Trophoblast cell (in vitro differentiated cells and primary cell): ENCODE data around the gene PET100.

Experiments
- DNase-seq, 2 donors: peaks; one replicate each; pipeline ENCODE4 v3.0.0-alpha.2; 2016
- H2AFZ ChIP-seq: 2 replicates; pipeline ENCODE4 v1.6.1; 2013; ENCODE audit warnings: low read length, moderate library complexity, mild to moderate bottlenecking; ENCODE audit not compliant: insufficient read depth, poor library complexity
- H2AK5ac ChIP-seq: 2 replicates; pipeline ENCODE4 v1.6.1; 2013; ENCODE audit warnings: mild to moderate bottlenecking, low read length
- H2BK120ac ChIP-seq: 2 replicates; pipeline ENCODE4 v1.6.1; 2013; ENCODE audit warnings: low read length, mild to moderate bottlenecking, moderate library complexity; ENCODE audit not compliant: insufficient read depth, poor library complexity
- H2BK12ac ChIP-seq: 2 replicates; pipeline ENCODE4 v1.6.1; 2013; ENCODE audit warnings: mild to moderate bottlenecking, low read length, moderate library complexity
- H2BK5ac ChIP-seq: 2 replicates; pipeline ENCODE4 v1.6.1; 2013; ENCODE audit warnings: low read length, low read depth, moderate library complexity, mild to moderate bottlenecking; ENCODE audit not compliant: poor library complexity
- H3K14ac ChIP-seq: 2 replicates; pipeline ENCODE4 v1.6.1; 2013; ENCODE audit warnings: mild to moderate bottlenecking, low read length
- H3K18ac ChIP-seq: 2 replicates; pipeline ENCODE4 v1.6.1; 2013; ENCODE audit warnings: mild to moderate bottlenecking, low read length
- H3K23ac ChIP-seq: 2 replicates; pipeline ENCODE4 v1.6.1; 2013; ENCODE audit warnings: low read length
- H3K27ac ChIP-seq: 2 replicates; pipeline ENCODE4 v1.5.1; 2013; ENCODE audit warnings: low read depth, mild to moderate bottlenecking, inconsistent platforms, low read length, moderate library complexity
- H3K27me3 ChIP-seq: 2 replicates; pipeline ENCODE4 v1.6.1; 2013; ENCODE audit warnings: inconsistent platforms, mild to moderate bottlenecking, low read length, moderate library complexity; ENCODE audit not compliant: insufficient read depth
- H3K36me3 ChIP-seq, 2 experiments: 1 replicate in 1 of 2; 2 replicates in 1 of 2; pipeline ENCODE4 v1.6.1; 2013; ENCODE audit warnings: low read length in 2 of 2, mild to moderate bottlenecking in 2 of 2, moderate library complexity in 1 of 2; ENCODE audit not compliant: insufficient read depth in 2 of 2, control insufficient read depth in 1 of 2
- H3K4ac ChIP-seq: 2 replicates; pipeline ENCODE4 v1.6.1; 2013; ENCODE audit warnings: low read depth, mild to moderate bottlenecking, low read length, moderate library complexity
- H3K4me1 ChIP-seq, 2 experiments: 1 replicate in 1 of 2; 2 replicates in 1 of 2; pipeline ENCODE4 v1.6.1; 2013; ENCODE audit warnings: low read length in 2 of 2, mild to moderate bottlenecking in 2 of 2, moderate library complexity in 1 of 2; ENCODE audit not compliant: insufficient read depth in 2 of 2, control insufficient read depth in 1 of 2
- H3K4me2 ChIP-seq: 2 replicates; pipeline ENCODE4 v1.6.1; 2013; ENCODE audit warnings: inconsistent platforms, mild to moderate bottlenecking, low read length, moderate library complexity
- H3K4me3 ChIP-seq: 2 replicates; pipeline ENCODE4 v1.5.1; 2013; ENCODE audit warnings: mild to moderate bottlenecking, low read depth, low read length, inconsistent platforms
- H3K79me1 ChIP-seq: one replicate; pipeline ENCODE4 v1.6.1; 2013; ENCODE audit warnings: low read length
- H3K79me2 ChIP-seq: 2 replicates; pipeline ENCODE4 v1.6.1; 2013; ENCODE audit warnings: low read length, mild to moderate bottlenecking; ENCODE audit not compliant: control insufficient read depth, insufficient read depth, poor library complexity
- H3K9ac ChIP-seq: 2 replicates; pipeline ENCODE4 v1.6.1; 2013; ENCODE audit warnings: mild to moderate bottlenecking, low read length
- H3K9me3 ChIP-seq: 2 replicates; pipeline ENCODE4 v1.6.1; 2013; ENCODE audit warnings: low read depth, mild to moderate bottlenecking, control low read depth, inconsistent platforms, low read length; ENCODE audit not compliant: insufficient read depth
- H4K12ac ChIP-seq: 2 replicates; pipeline ENCODE4 v1.6.1; 2013; ENCODE audit warnings: low read depth, mild to moderate bottlenecking, low read length, moderate library complexity
- H4K8ac ChIP-seq: 2 replicates; pipeline ENCODE4 v1.6.1; 2013; ENCODE audit warnings: low read depth, mild to moderate bottlenecking, low read length, moderate library complexity
- H4K91ac ChIP-seq: one replicate; pipeline ENCODE4 v1.6.1; 2013; ENCODE audit warnings: low read depth, mild to moderate bottlenecking, low read length, moderate library complexity
- WGBS: extraction: QIAGEN DNeasy Blood & Tissue Kit; methylation state at CpG from one replicate; pipeline ENCODE4 v1.1.7; 2013; ENCODE audit warnings: missing lambda C conversion rate; ENCODE audit not compliant: insufficient read length, insufficient coverage; ENCODE audit errors: extremely low coverage; 5-methylcytosine and 5-hydroxymethylcytosine counted together

Gene PET100

GRCh38 chr19:7637374-7638256 is 8.0 kb downstream of the PET100 start:
- Histone ChIP-seq H3K4me3 (peak overlapping the region; percentile 84), H3K4me2 (peak overlapping the region; percentile 89), H4K8ac (peak overlapping the region; percentile 87), H3K23ac (no peak overlapping the region), H2BK120ac (peak overlapping the region; percentile 36), H3K27ac (no peak overlapping the region), H2AK5ac (peak overlapping the region; percentile 67), H3K4me1 (peaks cover 7 to 11% of the 10 kb centered on the region in 2 experiments), H2AFZ (no peak overlapping the region), H3K9ac (peak overlapping the region; percentile 87), H4K12ac (peak overlapping the region; percentile 84), H3K18ac (peak overlapping the region; percentile 40), H4K91ac (peak overlapping the region; percentile 70), H3K79me2 (peaks cover 7% of the 10 kb centered on the region), H3K79me1 (peaks cover 6% of the 10 kb centered on the region), H3K9me3 (peaks cover 8% of the 10 kb centered on the region), H3K14ac (peak overlapping the region; percentile 19), H3K4ac (peak overlapping the region; percentile 57), H3K36me3 (peaks cover 14 to 16% of the 10 kb centered on the region in 2 experiments), H3K27me3 (no peaks in the 10 kb centered on the region), H2BK5ac (peak overlapping the region; percentile 9), H2BK12ac (no peak overlapping the region)
- no CpG with 5 or more reads among the region's 30 CpGs for WGBS
- peak; percentile 46 to 59 for DNase-seq

GRCh38 chr19:7638802-7639465 is 9.3 kb downstream of the PET100 start:
- WGBS: no CpG with 5 or more reads among the region's 12 CpGs
- no peak for DNase-seq
- Histone ChIP-seq H4K91ac (no peak overlapping the region), H4K12ac (no peak overlapping the region), H4K8ac (no peak overlapping the region), H3K4me1 (peaks cover 7 to 11% of the 10 kb centered on the region in 2 experiments), H3K27ac (no peak overlapping the region), H3K79me1 (peaks cover 6% of the 10 kb centered on the region), H2BK12ac (no peak overlapping the region), H3K4me2 (no peak overlapping the region), H3K18ac (no peak overlapping the region), H2BK120ac (no peak overlapping the region), H2AFZ (no peak overlapping the region), H3K27me3 (no peaks in the 10 kb centered on the region), H3K4ac (no peak overlapping the region), H3K9me3 (peaks cover 8% of the 10 kb centered on the region), H3K36me3 (peaks cover 17 to 18% of the 10 kb centered on the region in 2 experiments), H3K14ac (no peak overlapping the region), H3K23ac (no peak overlapping the region), H3K9ac (no peak overlapping the region), H2AK5ac (no peak overlapping the region), H2BK5ac (no peak overlapping the region), H3K79me2 (peaks cover 7% of the 10 kb centered on the region), H3K4me3 (no peak overlapping the region)

- no peak overlapping the region for H3K27ac ChIP-seq
- DNase-seq: no peak
- no peak overlapping the region for H3K4ac ChIP-seq
- peaks cover 6% of the 10 kb centered on the region for H3K79me1 ChIP-seq
- no peak overlapping the region for H3K14ac ChIP-seq
- H3K4me2 ChIP-seq: no peak overlapping the region
- H3K4me3 ChIP-seq: peak overlapping the region; percentile 5
- H3K79me2 ChIP-seq: peaks cover 7% of the 10 kb centered on the region
- H3K4me1 ChIP-seq: peaks cover 7 to 11% of the 10 kb centered on the region in 2 experiments
- H3K36me3 ChIP-seq: peaks cover 24% of the 10 kb centered on the region in 2 experiments
- no peak overlapping the region for H4K91ac ChIP-seq
- H3K23ac ChIP-seq: no peak overlapping the region
- H3K27me3 ChIP-seq: no peaks in the 10 kb centered on the region
- H2AK5ac ChIP-seq: no peak overlapping the region
- no peak overlapping the region for H2BK12ac ChIP-seq
- no peak overlapping the region for H2BK120ac ChIP-seq
- H4K12ac ChIP-seq: no peak overlapping the region
- no peak overlapping the region for H3K18ac ChIP-seq
- WGBS: no CpG with 5 or more reads among the region's 13 CpGs
- no peak overlapping the region for H4K8ac ChIP-seq
- no peak overlapping the region for H2BK5ac ChIP-seq
- no peak overlapping the region for H2AFZ ChIP-seq
- H3K9me3 ChIP-seq: peaks cover 8% of the 10 kb centered on the region
- no peak overlapping the region for H3K9ac ChIP-seq
These were observed 10.3 kb downstream of the PET100 start for GRCh38 chr19:7639863-7640348.

GRCh38 chr19:7640803-7641202 is 11.2 kb downstream of the PET100 start:
- Histone ChIP-seq H3K4me3 (no peak overlapping the region), H2BK12ac (no peak overlapping the region), H3K4me1 (peaks cover 7 to 11% of the 10 kb centered on the region in 2 experiments), H3K36me3 (peaks cover 26 to 29% of the 10 kb centered on the region in 2 experiments), H3K9me3 (peaks cover 8% of the 10 kb centered on the region), H2AK5ac (no peak overlapping the region), H2BK120ac (no peak overlapping the region), H2AFZ (no peak overlapping the region), H3K4ac (no peak overlapping the region), H3K27ac (no peak overlapping the region), H4K12ac (no peak overlapping the region), H4K91ac (no peak overlapping the region), H3K4me2 (no peak overlapping the region), H3K27me3 (no peaks in the 10 kb centered on the region), H3K18ac (no peak overlapping the region), H3K14ac (no peak overlapping the region), H3K9ac (no peak overlapping the region), H4K8ac (no peak overlapping the region), H3K23ac (no peak overlapping the region), H2BK5ac (no peak overlapping the region), H3K79me1 (peaks cover 6% of the 10 kb centered on the region), H3K79me2 (peaks cover 7% of the 10 kb centered on the region)
- DNase-seq: no peak
- no CpG with 5 or more reads among the region's 11 CpGs for WGBS
